GM20000 (cell line): ENCODE data around the gene CCDC122.
A peak's percentile ranks its signal among the peaks of the same experiment; 100 is the strongest.

ENCODE experiments used
- DNase-seq: peaks from one replicate; pipeline ENCODE4 v3.0.0; 2012; ENCODE audit warnings: low spot score
- TF ChIP-seq, protein P1 (sequence below): IDR thresholded peaks from 2 replicates; pipeline ENCODE4 v1.5.1; 2012; ENCODE audit warnings: mild to moderate bottlenecking, control low read depth; ENCODE audit errors: extremely low read depth, missing control alignments

The CCDC122 gene

DNA sequence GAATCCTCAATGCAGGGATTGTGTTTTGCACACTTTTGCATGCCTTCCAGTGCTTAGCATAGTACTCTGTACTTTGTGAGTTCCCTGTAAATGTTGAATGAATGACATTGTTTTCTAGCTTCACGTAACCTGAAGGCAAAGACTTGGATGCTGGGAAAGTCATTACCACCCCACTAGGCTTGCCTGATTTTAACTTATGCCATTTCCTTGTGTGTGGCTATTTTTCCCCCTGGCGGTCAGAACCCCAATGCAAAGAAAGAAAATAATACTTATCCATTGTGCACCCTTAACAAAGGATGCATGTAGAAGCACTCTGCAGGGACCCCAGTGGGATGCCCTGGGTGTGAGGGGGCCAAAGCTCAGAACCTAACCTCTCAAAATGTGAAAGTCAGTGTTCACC is 91.5 kb downstream of the CCDC122 start:
- TF ChIP-seq, protein P1, sequence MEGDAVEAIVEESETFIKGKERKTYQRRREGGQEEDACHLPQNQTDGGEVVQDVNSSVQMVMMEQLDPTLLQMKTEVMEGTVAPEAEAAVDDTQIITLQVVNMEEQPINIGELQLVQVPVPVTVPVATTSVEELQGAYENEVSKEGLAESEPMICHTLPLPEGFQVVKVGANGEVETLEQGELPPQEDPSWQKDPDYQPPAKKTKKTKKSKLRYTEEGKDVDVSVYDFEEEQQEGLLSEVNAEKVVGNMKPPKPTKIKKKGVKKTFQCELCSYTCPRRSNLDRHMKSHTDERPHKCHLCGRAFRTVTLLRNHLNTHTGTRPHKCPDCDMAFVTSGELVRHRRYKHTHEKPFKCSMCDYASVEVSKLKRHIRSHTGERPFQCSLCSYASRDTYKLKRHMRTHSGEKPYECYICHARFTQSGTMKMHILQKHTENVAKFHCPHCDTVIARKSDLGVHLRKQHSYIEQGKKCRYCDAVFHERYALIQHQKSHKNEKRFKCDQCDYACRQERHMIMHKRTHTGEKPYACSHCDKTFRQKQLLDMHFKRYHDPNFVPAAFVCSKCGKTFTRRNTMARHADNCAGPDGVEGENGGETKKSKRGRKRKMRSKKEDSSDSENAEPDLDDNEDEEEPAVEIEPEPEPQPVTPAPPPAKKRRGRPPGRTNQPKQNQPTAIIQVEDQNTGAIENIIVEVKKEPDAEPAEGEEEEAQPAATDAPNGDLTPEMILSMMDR: peak; percentile 11
- peak; percentile 38 for DNase-seq

DNA sequence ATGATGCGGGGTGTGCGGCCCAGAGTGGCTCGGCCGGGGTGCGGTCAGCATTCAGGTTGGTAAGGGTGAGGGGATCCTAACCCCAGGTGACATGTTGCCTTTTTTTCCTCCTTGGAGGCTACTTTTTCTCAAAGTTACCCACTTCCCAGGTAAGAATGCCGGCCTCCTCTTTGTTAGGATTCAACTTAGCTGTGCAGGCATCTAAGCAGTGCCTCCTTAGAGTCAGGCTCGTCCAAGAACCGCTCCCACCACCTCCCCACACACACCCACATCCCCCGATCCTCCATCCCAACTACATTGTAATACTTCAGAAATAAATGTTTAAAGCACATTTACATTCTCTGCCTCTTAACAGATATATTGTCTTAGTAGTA is 92.0 kb downstream of the CCDC122 start:
- TF ChIP-seq, protein P1: no peak
- no peak for DNase-seq

DNA sequence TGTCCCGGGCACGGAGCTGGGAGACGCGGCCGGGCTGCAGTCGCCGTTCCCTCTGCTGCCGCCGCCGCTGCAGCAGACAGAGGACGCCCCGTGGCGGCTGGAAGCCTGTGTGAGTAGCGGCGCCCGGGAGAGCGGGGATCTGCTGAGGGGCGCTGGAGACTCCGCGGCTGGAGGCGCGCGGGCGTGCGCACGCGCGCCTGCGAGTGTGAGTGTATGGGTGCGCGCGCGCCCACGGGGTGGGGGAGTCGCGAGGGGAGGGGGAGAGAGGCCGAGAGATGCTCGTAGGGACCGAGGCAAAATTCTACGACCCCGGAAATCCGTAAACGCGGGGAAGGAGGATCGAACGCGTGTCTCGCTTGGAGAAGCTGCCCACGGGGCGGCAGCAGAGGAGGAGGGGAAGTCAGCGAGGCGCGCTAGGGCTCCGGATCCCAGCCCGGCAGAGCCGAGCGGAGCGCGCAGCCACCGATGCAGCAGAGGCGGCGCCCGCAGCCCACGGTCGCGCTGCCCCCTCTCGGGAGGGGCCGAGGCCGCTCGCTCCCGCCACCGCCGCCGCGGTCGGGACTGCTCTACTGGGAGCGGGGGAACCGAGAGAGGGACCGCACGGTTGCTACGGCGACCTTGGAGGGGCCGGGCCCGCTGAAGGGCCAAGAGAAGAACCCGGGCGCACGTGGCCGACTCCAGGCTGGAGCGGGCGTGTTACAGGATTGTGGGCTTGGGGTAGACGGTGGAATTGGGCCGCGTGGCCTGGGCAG is 92.6 kb downstream of the CCDC122 start, which contains the start of gene ENOX1:
Gene ENOX1 (minus strand): TSS at position 207 of the 752 bp plus-strand sequence.
- TF ChIP-seq, protein P1: no peak
- peak; percentile 72 for DNase-seq

DNA sequence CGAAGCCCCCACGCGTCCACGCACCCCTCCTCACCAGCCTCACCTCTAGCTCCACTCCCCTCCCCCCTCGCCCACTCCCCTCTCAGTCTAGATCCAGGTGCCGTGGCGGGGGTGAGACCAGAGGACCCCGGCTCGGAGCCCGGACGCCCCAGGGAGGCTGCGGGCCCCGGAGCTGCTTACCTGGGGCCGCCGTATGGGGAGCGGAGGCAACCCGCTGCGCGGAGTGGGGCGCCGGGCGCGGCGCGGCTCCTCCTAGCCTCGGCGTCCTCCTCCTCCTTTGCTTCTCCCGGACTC is 93.1 kb downstream of the CCDC122 start:
- TF ChIP-seq, protein P1: no peak
- DNase-seq: no peak
